Measurements from ENCODE around the gene RGL3. TPM values are rescaled to one million over a fixed set of nuclear protein-coding genes. Genes with fewer than 3 reads are reported as not detected.
A peak's percentile ranks its signal among the peaks of the same experiment; 100 is the strongest.
"Not testable (repeated sequence)": the region's sequence is repeated elsewhere in the genome, so short reads cannot be mapped to it uniquely, and the experiment has no call there.

The RGL3 gene
- total RNA-seq, 1 donor from 2014 or later = not detected

DNA sequence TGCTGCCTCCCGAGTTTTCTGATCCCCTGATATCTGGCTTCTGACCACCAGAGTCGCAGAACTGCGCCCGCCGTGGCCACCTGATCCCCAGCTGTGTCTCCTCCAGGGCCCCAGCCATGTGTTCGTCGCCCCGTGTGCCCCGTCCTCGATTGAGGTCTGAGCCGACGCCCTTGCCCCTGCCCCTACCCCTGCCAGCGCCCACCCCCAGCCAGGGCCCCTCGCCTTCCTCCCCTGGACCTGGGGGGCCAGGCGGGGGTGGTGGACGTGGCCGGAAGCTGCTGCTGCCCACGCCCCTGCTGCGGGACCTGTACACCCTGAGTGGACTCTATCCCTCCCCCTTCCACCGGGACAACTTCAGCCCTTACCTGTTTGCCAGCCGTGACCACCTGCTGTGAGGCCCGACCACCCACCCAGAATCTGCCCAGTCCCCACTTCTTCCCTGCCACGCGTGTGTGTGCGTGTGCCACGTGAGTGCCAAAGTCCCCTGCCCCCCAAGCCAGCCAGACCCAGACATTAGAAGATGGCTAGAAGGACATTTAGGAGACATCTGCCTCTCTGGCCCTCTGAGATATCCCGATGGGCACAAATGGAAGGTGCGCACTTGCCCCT, 54.7 kb downstream of the RGL3 start:
- DNase-seq (ENCODE audit: extremely low read depth, low read depth, low spot score) = no peak

- no peak for DNase-seq (ENCODE audit: extremely low read depth, low read depth, low spot score)
Observed at GRCh38 chr19:11363881-11364280, 55.2 kb downstream of the RGL3 start.

DNA sequence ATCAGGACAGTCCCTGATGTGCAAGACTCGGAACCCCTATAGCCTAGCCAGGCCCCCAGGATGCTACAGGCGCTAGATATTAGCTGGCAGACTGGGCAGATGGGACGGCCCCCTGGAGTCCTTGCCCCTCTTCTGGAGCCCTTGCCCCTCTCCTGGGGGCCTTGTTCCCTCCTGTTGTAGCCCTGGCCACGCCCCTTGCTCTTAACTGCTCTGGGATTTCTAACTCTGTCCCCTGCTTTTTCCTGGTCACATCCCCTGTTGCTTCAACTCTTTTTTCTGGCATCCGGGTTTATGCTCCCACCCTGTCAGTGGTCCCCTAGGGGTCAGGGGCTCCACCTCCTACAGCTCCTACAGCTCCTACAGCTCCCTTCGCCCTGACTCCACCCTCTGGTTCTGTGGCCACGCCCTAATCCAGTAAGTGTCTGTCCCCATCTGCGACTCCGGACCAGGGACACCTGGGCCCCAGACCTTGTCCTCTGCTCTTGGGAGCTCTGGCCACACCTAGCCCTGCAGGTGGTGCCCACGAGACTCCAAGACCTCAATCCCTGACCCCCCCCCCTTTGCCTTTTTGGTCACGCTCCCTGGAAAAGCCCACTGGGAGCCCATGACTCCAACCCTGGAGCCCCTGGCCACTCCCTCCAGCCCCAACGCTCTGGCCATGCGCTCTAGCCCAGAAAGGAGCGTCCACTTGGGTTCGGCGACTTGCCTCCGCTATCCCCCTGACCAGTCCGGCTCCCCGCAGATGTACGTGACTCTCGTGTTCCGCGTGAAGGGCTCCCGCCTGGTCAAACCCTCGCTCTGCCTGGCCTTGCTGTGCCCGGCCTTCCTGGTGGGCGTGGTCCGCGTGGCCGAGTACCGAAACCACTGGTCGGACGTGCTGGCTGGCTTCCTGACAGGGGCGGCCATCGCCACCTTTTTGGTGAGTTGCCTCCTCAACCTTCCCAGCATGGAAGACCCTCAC, 57.1 kb downstream of the RGL3 start:
- DNase-seq (ENCODE audit: extremely low read depth, low read depth, low spot score) = no peak

GRCh38 chr19:11361037-11361770, 57.9 kb downstream of the RGL3 start:
- DNase-seq (ENCODE audit: extremely low read depth, low read depth, low spot score) = no peak

DNA sequence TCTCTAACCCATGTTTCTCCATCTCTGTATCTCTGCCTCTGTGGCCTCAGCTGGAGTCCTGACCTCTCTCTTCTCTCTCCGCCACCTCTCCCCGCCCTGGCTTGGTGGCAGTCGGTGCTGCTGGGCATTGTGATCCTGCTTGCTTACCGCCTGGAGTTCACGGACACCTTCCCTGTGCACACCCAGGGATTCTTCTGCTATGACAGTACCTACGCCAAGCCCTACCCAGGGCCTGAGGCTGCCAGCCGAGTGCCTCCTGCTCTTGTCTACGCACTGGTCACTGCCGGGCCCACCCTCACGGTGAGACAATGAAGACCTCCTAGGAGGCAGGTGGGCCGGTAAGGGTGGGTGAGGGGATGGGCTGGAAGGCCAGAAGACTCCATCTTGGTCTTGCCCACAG, 59.7 kb downstream of the RGL3 start:
- no peak for DNase-seq (ENCODE audit: extremely low read depth, low read depth, low spot score)

- DNase-seq (ENCODE audit: extremely low read depth, low read depth, low spot score) = no peak
Observed at GRCh38 chr19:11356676-11357550, 62.2 kb downstream of the RGL3 start.

- DNase-seq (ENCODE audit: extremely low read depth, low read depth, low spot score) = no peak
Observed at GRCh38 chr19:11356074-11356397, 63.1 kb downstream of the RGL3 start.

- no peak for DNase-seq (ENCODE audit: extremely low read depth, low read depth, low spot score)
Observed at GRCh38 chr19:11355160-11356073, 63.7 kb downstream of the RGL3 start, which contains the start of gene PLPPR2. PLPPR2 (plus strand) TSS chr19:11355432; CDS start chr19:11357674, 2,242 bp downstream.

DNA sequence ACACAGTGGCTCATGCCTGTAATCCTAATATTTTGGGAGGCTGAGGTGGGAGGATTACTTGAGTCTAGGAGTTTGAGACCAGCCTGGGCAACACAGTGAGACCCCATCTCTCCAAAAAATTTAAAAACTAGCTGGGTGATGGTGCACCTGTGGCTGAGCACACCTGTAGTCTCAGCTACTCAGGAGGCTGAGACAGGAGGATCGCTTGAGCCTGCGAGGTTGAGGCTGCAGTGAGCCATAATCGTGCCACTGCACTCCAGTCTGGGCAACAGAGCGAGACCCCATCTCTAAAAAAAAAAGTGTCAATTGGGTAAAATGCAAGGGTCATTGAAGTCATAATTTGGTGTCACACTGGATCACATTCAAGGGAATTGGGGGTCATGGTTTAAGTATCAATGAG, 65.0 kb downstream of the RGL3 start:
- DNase-seq (ENCODE audit: extremely low read depth, low read depth, low spot score) = not testable (repeated sequence)

DNA sequence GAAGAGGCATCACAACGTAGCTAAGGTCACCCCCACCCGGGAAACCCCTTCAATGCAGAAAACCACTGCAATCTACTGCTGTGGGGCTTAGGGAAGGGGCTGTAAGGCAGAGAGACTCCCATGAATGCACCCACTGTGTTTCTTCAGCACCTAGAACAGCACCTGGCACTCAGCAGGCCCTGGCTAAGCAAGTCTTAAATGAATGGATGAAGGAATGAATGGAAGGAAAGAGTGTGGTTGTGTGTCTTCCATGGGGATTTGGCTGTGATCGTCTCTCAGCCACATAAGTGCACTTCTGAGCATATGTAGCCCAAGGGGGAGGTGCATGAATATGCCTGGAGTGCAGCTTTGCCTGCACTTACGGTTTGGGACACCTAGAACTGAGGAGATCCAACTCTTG, 69.9 kb downstream of the RGL3 start:
- no peak for DNase-seq (ENCODE audit: extremely low read depth, low read depth, low spot score)

GRCh38 chr19:11347546-11348039, 71.5 kb downstream of the RGL3 start:
- DNase-seq (ENCODE audit: extremely low read depth, low read depth, low spot score) = no peak

- DNase-seq (ENCODE audit: extremely low read depth, low read depth, low spot score) = peak; percentile 93
Observed at GRCh38 chr19:11346104-11346940, 72.8 kb downstream of the RGL3 start, which contains the start of the genes CCDC159 and TMEM205. CCDC159 (plus strand) TSS chr19:11346519; CDS start chr19:11346607, 88 bp downstream. TMEM205 (minus strand) TSS chr19:11346268; CDS start chr19:11345619, 649 bp downstream.

DNA sequence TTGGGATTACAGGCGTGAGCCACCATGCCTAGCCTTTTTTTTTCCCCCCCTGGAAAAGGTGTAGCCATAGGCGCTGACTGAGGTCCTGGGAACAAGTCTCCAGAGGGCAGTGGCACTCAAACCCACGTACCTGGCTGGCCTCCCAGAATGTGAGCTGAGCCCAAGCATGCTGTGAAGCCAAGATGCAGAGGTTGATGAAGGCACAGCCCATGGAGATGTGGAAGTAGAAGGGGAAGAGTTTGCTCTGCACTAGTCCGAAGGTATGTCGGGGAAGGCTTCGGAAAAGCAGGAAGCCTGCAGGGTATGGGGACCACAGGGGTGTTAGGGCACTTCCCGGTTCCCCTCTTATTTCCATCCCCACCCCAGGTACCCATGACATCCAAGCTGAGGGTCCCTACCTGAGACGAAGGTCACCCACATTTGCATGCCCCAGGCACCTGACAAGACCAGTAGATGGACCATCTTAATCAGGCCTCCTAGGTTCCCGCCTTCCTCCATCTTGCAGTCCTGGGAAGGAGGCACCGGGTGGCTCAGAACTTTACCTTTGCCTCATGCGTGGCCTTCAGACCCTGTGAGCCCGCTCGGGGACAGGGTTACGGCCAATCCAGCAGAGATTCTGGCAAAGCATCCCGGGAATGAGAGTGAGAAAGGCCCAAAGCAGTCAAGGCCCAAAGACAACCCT, 73.9 kb downstream of the RGL3 start:
- DNase-seq (ENCODE audit: extremely low read depth, low read depth, low spot score) = no peak

All from glomerular endothelial cell (primary cell).